Activated CD4-positive, alpha-beta T cell treated with anti-CD3 and anti-CD28 coated beads, Interleukin-2, amount 10 ng/mL, durations not matched to agents 24 days and 14 days (primary cell): ENCODE measurements around the gene TRIM59. TPM values are rescaled to one million over a fixed set of nuclear protein-coding genes. Genes with fewer than 3 reads are reported as not detected.

Source experiments
- DNase-seq: peaks from one replicate; pipeline ENCODE4 v3.0.0; 2022
- H3K27ac Mint-ChIP-seq: one replicate; pipeline ENCODE4 v1.8.0; 2022; ENCODE audit warnings: mild to moderate bottlenecking, mixed read lengths
- H3K27me3 Mint-ChIP-seq: one replicate; pipeline ENCODE4 v1.8.0; 2022; ENCODE audit warnings: mixed read lengths
- H3K36me3 Mint-ChIP-seq: one replicate; pipeline ENCODE4 v1.8.0; 2022; ENCODE audit warnings: low read depth, mild to moderate bottlenecking, mixed read lengths
- H3K4me1 Mint-ChIP-seq: one replicate; pipeline ENCODE4 v1.8.0; 2021; ENCODE audit warnings: mixed read lengths
- H3K4me3 Mint-ChIP-seq: one replicate; pipeline ENCODE4 v1.8.0; 2022; ENCODE audit warnings: mild to moderate bottlenecking, moderate library complexity, mixed read lengths
- H3K9me3 Mint-ChIP-seq: one replicate; pipeline ENCODE4 v1.8.0; 2021; ENCODE audit warnings: mixed read lengths
- intact Hi-C: fragments of 100-400 bp; cut with micrococcal nuclease; formaldehyde crosslinking; loops from one replicate; pipeline ENCODE4 v1.15.1; 2023
- total RNA-seq: library from RNA; stranded (reverse); gene quantifications from 2 replicates; pipeline ENCODE4 v1.2.3, GENCODE V29; 2022

The TRIM59 gene
- total RNA-seq, 1 donor from 2014 or later = 31.8 TPM

DNA sequence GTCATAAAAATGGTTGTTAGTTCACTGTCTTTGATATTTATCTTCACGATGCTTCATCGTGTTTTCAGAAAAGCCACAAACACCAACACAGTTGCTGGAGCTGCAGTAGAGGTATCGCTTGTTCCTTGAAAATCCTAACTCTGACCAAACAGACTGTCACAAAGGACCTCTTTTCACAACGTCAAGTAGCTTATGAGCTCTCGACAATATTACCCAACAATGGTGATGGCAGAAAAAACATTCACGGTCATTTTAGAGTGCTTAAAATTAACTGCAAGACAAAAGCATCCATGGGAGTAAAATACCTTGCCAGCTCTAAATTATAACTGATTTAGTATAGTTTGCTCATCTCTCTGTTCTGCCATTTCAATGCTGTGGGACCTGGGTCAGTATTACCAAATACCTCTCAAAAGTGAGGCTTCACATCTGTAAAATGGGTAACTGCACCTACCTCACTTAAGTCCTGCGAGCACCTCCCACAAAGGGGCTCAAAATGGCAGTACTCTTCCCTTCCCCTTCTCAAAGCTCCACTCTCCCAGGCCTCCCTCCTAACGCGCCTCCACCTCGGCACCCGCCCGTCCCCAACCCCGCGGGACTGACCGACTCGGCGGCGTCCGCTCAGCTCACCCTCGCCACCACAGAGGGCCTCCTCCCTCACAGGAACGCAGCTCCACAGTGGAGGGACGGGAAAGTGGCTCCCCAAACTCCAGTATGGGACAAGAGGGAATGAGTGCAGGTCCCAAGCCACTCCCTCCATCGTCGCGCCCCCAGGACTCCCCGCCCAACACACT is 546 bp downstream of the TRIM59 start:
- Mint-ChIP-seq H3K9me3 (peaks cover 4% of the 10 kb centered on the region), H3K4me1 (peaks cover 35% of the 10 kb centered on the region), H3K27me3 (no peaks in the 10 kb centered on the region), H3K36me3 (peaks cover 36% of the 10 kb centered on the region), H3K4me3 (peak overlapping the region; percentile 99), H3K27ac (peak overlapping the region; percentile 100)
- intact Hi-C loops = loop anchor here (1.0 to 2.0 kb wide), 6 partner anchors 37 to 772 kb away; partner anchors contain the start of genes IFT80, KPNA4, NMD3 and SMC4
- DNase-seq = no peak

DNA sequence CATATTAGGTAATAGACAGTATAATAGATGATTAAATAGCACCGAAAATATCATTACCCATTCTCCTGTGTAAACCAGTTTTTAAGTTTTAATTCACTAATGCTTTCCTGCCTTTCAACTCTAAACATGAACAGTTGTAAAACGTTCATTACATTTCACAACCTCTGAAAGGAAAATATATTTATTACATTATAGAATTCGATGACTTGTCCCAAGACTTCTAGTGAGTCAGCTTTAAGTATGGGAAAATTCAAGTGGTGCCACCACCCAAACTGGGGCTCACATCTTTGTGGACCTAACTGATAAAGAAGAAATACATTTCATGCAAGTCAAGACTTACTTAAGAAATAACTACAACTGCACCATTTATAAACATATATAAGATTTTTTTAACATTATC is 2.0 kb downstream of the TRIM59 start:
- Mint-ChIP-seq H3K36me3 (peaks cover 43% of the 10 kb centered on the region), H3K4me1 (peaks cover 41% of the 10 kb centered on the region), H3K27ac (no peak overlapping the region), H3K27me3 (no peaks in the 10 kb centered on the region), H3K9me3 (peaks cover 4% of the 10 kb centered on the region), H3K4me3 (peak overlapping the region; percentile 35)
- peak; percentile 48 for DNase-seq
- intact Hi-C loops = no loop called here

DNA sequence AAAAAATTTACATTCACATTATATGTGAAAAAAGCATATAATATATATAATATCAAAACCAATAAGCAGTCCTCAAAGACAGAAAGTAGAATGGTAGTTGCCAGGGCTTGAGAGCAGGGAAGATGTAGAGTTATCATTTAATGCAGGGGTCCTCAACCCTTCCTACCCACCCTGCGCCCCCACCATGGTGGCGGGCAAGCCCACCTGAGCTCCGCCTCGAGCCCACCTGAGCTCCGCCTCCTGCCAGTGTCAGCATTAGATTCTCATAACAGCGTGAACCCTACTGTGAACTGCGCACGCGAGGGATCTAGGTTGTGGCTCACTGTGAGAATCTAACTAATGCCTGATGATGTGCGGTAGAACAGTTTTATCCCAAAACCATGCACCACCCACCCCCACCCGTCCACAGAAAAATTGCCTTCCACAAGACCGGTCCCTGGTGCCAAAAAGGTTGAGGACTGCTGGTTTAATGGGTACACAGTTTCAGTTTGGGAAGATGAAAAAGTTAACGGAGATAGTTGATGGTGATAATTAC is 3.0 kb downstream of the TRIM59 start:
- Mint-ChIP-seq H3K27me3 (no peaks in the 10 kb centered on the region), H3K27ac (peak overlapping the region; percentile 20), H3K9me3 (peaks cover 4% of the 10 kb centered on the region), H3K4me3 (peak overlapping the region; percentile 69), H3K4me1 (peaks cover 49% of the 10 kb centered on the region), H3K36me3 (peaks cover 50% of the 10 kb centered on the region)
- DNase-seq = no peak
- intact Hi-C loops = no loop called here

DNA sequence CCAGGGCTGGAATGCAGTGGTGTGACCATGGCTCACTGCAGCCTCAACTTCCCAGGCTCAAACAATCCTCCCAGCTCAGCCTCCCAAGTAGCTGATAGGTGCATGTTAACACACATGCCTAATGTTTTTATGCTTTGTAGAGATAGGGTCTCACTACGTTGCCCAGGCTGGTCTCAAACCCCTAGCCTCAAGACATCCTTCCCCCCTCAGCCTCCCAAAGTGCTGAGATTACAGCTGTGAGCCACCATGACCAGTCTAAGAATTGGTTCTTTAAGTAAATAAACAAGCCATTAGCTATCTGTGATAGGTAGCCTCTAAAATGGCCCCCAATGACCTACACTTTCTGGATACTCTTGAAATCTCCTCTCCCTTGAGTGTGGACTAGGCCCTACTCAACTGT is 3.7 kb downstream of the TRIM59 start:
- Mint-ChIP-seq H3K4me1 (peaks cover 52% of the 10 kb centered on the region), H3K36me3 (peaks cover 56% of the 10 kb centered on the region), H3K4me3 (peak overlapping the region; percentile 52), H3K27ac (no peak overlapping the region), H3K9me3 (peaks cover 4% of the 10 kb centered on the region), H3K27me3 (no peaks in the 10 kb centered on the region)
- DNase-seq = no peak
- intact Hi-C loops = no loop called here

DNA sequence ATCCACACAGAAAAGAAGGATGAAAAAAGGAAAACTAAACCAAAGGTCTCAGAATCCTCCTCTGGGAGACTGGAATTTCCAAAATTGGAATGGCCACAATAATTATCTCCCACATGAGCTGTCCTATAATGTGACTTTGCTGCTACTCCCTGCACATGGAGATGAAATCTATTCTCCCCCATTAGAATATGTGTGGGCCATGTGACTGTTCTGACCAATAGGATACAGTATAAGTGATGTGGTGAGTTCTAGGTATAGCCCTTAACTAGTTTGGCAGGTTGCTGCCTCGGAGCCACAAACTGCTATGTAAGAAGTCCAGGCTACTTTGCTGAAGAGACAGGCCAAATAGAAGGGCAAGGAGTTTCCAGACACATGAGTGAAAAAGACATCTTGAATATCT is 5.2 kb downstream of the TRIM59 start:
- Mint-ChIP-seq H3K36me3 (peaks cover 64% of the 10 kb centered on the region), H3K9me3 (no peaks in the 10 kb centered on the region), H3K4me1 (peaks cover 52% of the 10 kb centered on the region), H3K4me3 (no peak overlapping the region), H3K27ac (no peak overlapping the region), H3K27me3 (no peaks in the 10 kb centered on the region)
- intact Hi-C loops = no loop called here
- DNase-seq = no peak

DNA sequence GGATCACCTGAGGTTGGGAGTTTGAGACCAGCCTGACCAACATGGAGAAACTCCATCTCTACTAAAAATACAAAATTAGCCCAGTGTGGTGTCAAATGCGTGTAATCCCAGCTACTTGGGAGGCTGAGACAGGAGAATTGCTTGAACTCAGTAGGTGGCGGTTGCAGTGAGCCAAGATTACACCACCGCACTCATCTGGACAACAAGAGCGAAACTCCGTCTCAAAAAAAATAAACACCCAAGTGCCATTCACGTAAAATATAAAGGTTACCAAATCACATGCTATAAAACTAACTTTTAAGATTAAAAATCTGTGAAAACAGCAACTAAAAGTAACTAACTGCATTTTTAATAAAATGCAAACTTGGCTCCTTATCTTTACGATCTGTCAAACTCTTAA is 8.9 kb downstream of the TRIM59 start:
- Mint-ChIP-seq H3K4me1 (peaks cover 53% of the 10 kb centered on the region), H3K27ac (no peak overlapping the region), H3K4me3 (no peak overlapping the region), H3K27me3 (no peaks in the 10 kb centered on the region), H3K9me3 (no peaks in the 10 kb centered on the region), H3K36me3 (peaks cover 71% of the 10 kb centered on the region)
- intact Hi-C loops = loop anchor here (2.0 kb wide), 1 partner anchor 16 kb away; no protein-coding TSS in a partner anchor
- no peak for DNase-seq

DNA sequence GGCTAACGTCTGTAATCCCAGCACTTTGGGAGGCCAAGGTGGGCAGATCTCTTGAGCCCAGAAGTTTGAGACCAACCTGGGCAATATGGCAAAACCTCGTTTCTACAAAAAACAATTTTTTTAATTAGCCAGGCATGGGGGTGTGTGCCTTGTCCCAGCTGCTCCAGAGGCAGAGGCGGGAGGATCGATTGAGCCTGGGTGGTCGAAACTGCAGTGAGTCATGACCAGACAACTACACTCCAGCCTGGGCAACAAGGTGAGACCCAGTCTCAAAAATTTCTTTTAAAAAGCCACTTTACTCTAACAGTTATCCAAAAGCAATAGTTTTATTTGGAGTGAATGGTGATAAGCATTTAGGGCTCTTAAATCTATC is 12.5 kb downstream of the TRIM59 start:
- Mint-ChIP-seq H3K36me3 (peaks cover 69% of the 10 kb centered on the region), H3K9me3 (no peaks in the 10 kb centered on the region), H3K27me3 (no peaks in the 10 kb centered on the region), H3K27ac (no peak overlapping the region), H3K4me3 (peak overlapping the region; percentile 21), H3K4me1 (peaks cover 42% of the 10 kb centered on the region)
- peak; percentile 50 for DNase-seq
- intact Hi-C loops = no loop called here

DNA sequence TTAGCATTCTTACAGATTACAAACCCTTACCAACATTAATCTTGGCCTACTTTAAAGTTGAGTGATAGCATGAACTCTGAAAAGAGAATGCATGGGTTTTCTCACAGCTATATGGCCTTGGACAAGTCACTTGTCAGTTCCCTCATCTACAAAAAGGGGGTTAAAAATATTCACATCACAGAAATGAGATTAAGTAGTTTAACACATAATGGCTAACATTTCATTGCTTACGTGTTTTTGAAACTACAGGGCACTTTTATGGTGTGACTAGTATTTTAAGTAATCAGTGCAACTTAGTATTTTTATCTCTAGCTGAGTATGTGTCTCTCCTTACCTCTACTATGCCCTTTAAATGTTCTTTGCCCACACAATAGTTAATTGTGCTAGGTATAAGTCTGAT is 13.8 kb downstream of the TRIM59 start:
- Mint-ChIP-seq H3K4me3 (no peak overlapping the region), H3K27me3 (no peaks in the 10 kb centered on the region), H3K27ac (peak overlapping the region; percentile 29), H3K4me1 (peaks cover 35% of the 10 kb centered on the region), H3K36me3 (peaks cover 68% of the 10 kb centered on the region), H3K9me3 (no peaks in the 10 kb centered on the region)
- intact Hi-C loops = no loop called here
- DNase-seq = no peak

DNA sequence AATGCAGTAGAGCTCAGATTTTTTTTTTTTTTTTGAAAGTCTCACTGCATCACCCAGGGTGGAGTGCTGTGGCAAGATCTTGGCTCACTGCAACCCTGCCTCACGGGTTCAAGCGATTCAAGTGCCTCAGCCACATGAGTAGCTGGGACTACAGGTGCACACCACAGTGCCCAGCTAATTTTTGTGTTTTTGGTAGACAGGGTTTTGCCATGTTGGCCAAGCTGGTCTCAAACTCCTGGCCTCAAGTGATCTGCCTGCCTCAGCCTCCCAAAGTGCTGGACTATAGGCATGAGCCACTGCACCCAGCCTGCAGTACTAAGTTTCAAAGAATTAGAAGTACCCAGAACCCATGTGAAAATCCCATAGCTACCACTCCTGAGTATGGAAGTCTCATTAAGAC is 14.5 kb downstream of the TRIM59 start:
- peaks cover 62% of the 10 kb centered on the region for H3K36me3 Mint-ChIP-seq
- no peak for DNase-seq
- peaks cover 31% of the 10 kb centered on the region for H3K4me1 Mint-ChIP-seq
- no peak overlapping the region for H3K4me3 Mint-ChIP-seq
- no peak overlapping the region for H3K27ac Mint-ChIP-seq
- H3K9me3 Mint-ChIP-seq = no peaks in the 10 kb centered on the region
- intact Hi-C loops = no loop called here
- no peaks in the 10 kb centered on the region for H3K27me3 Mint-ChIP-seq

DNA sequence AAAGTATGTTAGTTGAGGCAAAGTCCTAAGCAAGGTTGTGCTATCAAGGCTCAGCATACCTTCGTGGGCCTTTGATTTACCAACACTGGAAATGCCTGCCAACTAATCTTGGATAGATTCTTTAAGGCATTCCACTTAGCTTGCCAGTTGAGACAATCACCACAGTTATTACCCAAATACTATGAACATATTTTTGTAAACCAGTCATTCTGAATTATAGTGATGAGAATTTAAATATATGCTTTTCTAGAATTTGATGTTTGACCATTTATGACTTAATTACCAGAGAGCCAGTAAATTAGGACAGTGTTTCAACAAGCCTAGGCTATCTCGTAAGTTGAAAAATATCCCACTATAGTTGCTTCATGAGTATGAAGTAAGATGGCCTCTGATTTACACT is 15.5 kb downstream of the TRIM59 start:
- H3K27ac Mint-ChIP-seq = no peak overlapping the region

DNA sequence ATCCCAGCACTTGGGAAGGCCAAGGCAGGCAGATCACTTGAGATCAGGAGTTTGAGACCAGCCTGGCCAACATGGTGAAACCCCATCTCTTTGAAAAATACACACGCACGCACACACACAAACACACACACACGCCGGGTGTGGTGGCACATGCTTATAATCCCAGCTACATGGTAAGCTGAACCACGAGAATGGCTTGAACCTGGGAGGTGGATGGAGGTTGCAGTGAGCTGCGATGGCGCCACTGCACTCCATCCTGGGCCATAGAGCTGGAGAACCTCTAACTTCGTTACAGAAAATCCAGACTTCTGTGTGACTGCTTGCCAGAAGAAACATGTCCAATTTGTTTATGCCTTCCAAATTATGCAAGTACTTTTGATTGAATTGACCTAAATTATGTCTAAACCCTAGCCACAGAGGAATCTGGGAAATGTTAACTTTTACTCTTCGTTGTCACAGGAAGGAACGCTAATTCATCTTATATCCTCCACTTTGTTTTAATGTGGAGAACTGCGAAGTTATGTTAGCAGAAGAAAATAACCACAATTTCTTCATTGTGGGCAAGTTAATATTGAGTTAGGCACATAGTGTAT is 21.7 kb downstream of the TRIM59 start:
- Mint-ChIP-seq H3K36me3 (peaks cover 70% of the 10 kb centered on the region), H3K27me3 (no peaks in the 10 kb centered on the region), H3K9me3 (no peaks in the 10 kb centered on the region), H3K4me3 (no peak overlapping the region), H3K4me1 (peaks cover 11% of the 10 kb centered on the region), H3K27ac (no peak overlapping the region)
- DNase-seq = no peak
- intact Hi-C loops = no loop called here

More for the DNA sequence above, 15.5 kb downstream of the TRIM59 start:
- no peak for DNase-seq
- intact Hi-C loops = no loop called here
- Mint-ChIP-seq H3K4me3 (no peak overlapping the region), H3K4me1 (peaks cover 26% of the 10 kb centered on the region), H3K9me3 (no peaks in the 10 kb centered on the region), H3K27me3 (no peaks in the 10 kb centered on the region), H3K36me3 (peaks cover 61% of the 10 kb centered on the region)

DNA sequence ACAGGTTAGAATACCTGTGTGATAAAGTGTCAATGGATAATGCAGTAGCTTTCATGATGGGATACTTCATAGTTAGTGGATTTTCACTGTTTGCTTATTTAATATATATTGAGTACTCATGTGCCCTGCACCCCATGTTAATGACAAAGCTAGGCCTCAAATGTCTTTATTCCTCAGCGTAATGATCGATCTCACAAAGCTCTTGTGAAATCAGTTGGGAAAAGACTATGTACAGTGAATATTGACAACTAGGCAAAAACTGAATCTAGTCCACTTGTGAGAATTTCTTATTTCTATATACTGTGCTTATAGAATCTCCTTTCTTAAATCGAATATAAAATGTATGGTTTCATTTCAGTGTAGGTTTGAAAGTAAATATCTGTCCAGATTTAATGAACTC is 32.3 kb downstream of the TRIM59 start:
- H3K9me3 Mint-ChIP-seq = no peaks in the 10 kb centered on the region

DNA sequence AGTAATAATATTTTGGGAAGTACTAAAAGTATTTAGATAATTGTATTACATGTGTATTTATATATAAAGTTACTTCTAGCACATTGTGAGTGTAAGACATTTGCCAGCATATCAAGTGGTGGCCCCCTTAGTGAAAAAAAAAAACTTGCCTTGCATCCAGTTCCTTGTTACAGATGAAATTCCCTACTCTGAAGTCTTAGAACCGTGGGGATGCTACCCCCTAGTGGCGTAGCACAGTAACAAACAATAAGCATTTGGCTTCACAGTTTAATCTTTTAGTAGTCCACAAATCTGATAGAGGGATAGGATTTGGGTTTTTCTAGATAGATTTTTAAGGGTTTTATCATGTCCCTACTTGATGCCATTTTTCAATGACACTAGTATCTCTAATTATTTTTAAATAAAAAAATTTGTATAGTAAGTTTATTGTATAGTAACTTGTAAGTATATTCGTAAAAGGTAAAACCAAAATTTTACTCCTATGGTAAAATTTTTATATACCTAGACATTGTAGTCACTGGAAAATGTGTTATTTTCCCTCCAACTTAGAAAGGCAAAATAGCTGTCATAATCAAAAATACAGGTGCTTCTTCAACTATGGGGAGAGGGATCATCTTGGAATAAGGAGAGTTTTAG is 35.9 kb downstream of the TRIM59 start:
- DNase-seq = peak; percentile 91
- peaks cover 30% of the 10 kb centered on the region for H3K4me1 Mint-ChIP-seq
- H3K27me3 Mint-ChIP-seq = no peaks in the 10 kb centered on the region
- intact Hi-C loops = loop anchor here (1.0 to 10.0 kb wide), 6 partner anchors 11 to 529 kb away; partner anchors contain the start of genes IFT80 and SMC4
- H3K36me3 Mint-ChIP-seq = peaks cover 48% of the 10 kb centered on the region
- H3K27ac Mint-ChIP-seq = no peak overlapping the region
- H3K9me3 Mint-ChIP-seq = no peaks in the 10 kb centered on the region
- no peak overlapping the region for H3K4me3 Mint-ChIP-seq

More for the DNA sequence above, 32.3 kb downstream of the TRIM59 start:
- Mint-ChIP-seq H3K4me1 (peaks cover 35% of the 10 kb centered on the region), H3K36me3 (peaks cover 67% of the 10 kb centered on the region), H3K27me3 (no peaks in the 10 kb centered on the region), H3K27ac (peak overlapping the region; percentile 2), H3K4me3 (no peak overlapping the region)
- no peak for DNase-seq
- intact Hi-C loops = loop anchor here (10.0 kb wide), 1 partner anchor 103 kb away; no protein-coding TSS in a partner anchor

DNA sequence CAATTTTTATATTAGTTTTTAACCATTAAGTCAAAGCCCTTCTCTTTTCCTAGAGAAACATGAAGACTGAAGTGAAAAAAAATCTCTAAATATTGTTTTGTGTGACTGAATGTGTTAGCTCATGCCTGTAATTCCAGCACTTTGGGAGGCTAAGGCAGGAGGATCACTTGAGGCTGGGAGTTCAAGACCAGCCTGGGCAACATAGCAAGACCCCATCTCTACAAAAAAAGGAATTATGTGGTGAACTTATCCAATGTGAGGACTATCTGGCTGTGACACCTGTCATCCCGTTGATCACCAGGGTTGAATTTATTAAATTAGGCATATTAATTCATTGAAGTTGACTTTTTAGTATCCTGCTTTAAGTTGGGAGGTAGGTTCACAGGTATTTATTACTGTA is 37.1 kb downstream of the TRIM59 start:
- no peak overlapping the region for H3K27ac Mint-ChIP-seq
- H3K4me1 Mint-ChIP-seq = peaks cover 32% of the 10 kb centered on the region
- H3K36me3 Mint-ChIP-seq = peaks cover 49% of the 10 kb centered on the region
- H3K4me3 Mint-ChIP-seq = no peak overlapping the region
- intact Hi-C loops = loop anchor here (2.0 to 10.0 kb wide), 3 partner anchors 14 to 98 kb away; partner anchors contain the start of genes IFT80 and SMC4
- DNase-seq = no peak
- H3K27me3 Mint-ChIP-seq = no peaks in the 10 kb centered on the region
- H3K9me3 Mint-ChIP-seq = no peaks in the 10 kb centered on the region
